KMS-11 (cell line): ENCODE results near the gene RHEBL1.

Experiments used
- H2AFZ ChIP-seq: fragments of 200-600 bp; sonication (generic); 2 replicates; pipeline ENCODE4 v1.6.1; 2016; ENCODE audit warnings: antibody characterized with exemption, mixed run types, low read depth
- H3K27ac ChIP-seq: fragments of 200-600 bp; sonication (generic); 2 replicates; pipeline ENCODE4 v1.6.1; 2016; ENCODE audit warnings: mild to moderate bottlenecking, mixed run types
- H3K27me3 ChIP-seq: fragments of 200-600 bp; sonication (generic); 2 replicates; pipeline ENCODE4 v1.6.1; 2017; ENCODE audit warnings: mild to moderate bottlenecking, low read depth, mixed run types, moderate library complexity; ENCODE audit not compliant: insufficient read depth
- H3K36me3 ChIP-seq: fragments of 200-600 bp; sonication (generic); 2 replicates; pipeline ENCODE4 v1.6.1; 2017; ENCODE audit warnings: mild to moderate bottlenecking, mixed run types; ENCODE audit not compliant: insufficient read depth
- H3K4me1 ChIP-seq: fragments of 200-600 bp; sonication (generic); 2 replicates; pipeline ENCODE4 v1.6.1; 2016; ENCODE audit warnings: mild to moderate bottlenecking, low read depth, mixed run types; ENCODE audit not compliant: poor library complexity, severe bottlenecking
- H3K4me2 ChIP-seq: fragments of 200-600 bp; sonication (generic); 2 replicates; pipeline ENCODE4 v1.7.0; 2016; ENCODE audit warnings: mild to moderate bottlenecking, mixed run types
- H3K4me3 ChIP-seq: fragments of 200-600 bp; sonication (generic); IDR thresholded peaks from 2 replicates; pipeline ENCODE4 v1.6.1; 2017; ENCODE audit warnings: low read depth, low read length, mixed read lengths; ENCODE audit not compliant: insufficient read depth
- H3K79me2 ChIP-seq: fragments of 200-600 bp; sonication (generic); 2 replicates; pipeline ENCODE4 v1.6.1; 2016; ENCODE audit warnings: low read depth, mixed run types; ENCODE audit not compliant: insufficient read depth
- H3K9ac ChIP-seq: fragments of 200-600 bp; sonication (generic); 2 replicates; pipeline ENCODE4 v1.6.1; 2016; ENCODE audit warnings: mild to moderate bottlenecking, mixed run types
- H4K20me1 ChIP-seq: fragments of 200-600 bp; sonication (generic); 2 replicates; pipeline ENCODE4 v1.6.1; 2016; ENCODE audit warnings: mild to moderate bottlenecking, mixed run types; ENCODE audit not compliant: insufficient read depth
- CTCF ChIP-seq: fragments of 200-600 bp; sonication (generic); conservative IDR thresholded peaks from 2 replicates; pipeline ENCODE4 v1.6.1; 2017; ENCODE audit warnings: low read depth, mild to moderate bottlenecking, antibody characterized with exemption, low read length, moderate library complexity, mixed read lengths

Gene RHEBL1

DNA sequence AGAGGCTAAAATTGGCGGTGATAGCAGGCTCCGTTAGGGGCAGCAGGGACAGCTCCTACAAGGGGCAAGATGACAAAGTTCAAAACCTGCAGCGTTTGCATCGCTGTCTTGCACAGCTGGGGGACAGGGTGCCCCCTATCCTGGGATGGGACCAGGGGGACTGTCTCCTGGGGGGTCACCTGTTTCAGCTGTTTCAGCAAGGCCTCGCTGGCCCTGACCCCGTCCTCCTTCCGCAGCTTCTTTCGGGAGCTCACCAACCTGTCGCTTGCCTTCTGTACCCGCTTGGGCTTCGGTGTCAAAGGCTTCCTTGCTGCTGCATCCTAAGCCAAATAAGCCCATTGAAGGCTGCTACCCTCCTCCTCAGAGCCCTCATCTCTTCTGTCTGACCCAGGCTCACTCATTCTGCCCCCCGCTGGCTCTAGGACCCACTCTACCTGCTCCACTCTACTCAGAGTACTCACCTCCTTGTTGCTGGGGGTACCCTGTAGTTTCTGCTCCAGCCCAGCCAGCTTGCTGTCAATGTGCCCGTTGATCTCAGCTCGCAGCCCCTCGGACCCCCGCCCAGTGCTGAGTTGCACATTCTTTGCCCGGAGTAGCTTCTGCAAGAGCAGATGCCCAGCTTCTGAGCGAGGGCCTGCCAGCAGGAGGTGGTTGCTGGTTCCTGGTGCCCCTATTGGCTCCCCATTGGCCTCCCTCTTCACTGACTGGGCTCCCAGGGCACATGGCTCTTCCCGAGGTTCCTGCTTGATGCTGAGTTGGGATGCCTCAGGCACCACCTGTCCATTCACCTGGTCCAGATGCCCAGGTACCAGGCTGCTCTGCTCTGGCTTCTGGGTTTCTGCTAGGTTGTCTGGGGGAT is 38.8 kb downstream of the RHEBL1 start:
- Histone ChIP-seq H3K4me1 (no peaks in the 10 kb centered on the region), H3K36me3 (peaks cover 13% of the 10 kb centered on the region; the same call in 1 of the 2 replicates), H3K79me2 (no peaks in the 10 kb centered on the region), H3K9ac (no peak overlapping the region), H3K4me2 (no peak overlapping the region), H3K27ac (no peak overlapping the region), H3K4me3 (no peak overlapping the region), H3K27me3 (no peaks in the 10 kb centered on the region), H4K20me1 (no peaks in the 10 kb centered on the region), H2AFZ (no peak overlapping the region)
- TF ChIP-seq CTCF = no peak

- no peak overlapping the region for H2AFZ ChIP-seq
- peaks cover 13% of the 10 kb centered on the region; the same call in 1 of the 2 replicates for H3K36me3 ChIP-seq
- H3K9ac ChIP-seq = no peak overlapping the region
- TF ChIP-seq CTCF = no peak
- no peak overlapping the region for H3K27ac ChIP-seq
- H3K4me3 ChIP-seq = no peak overlapping the region
- no peaks in the 10 kb centered on the region for H3K27me3 ChIP-seq
- H3K4me2 ChIP-seq = no peak overlapping the region
- H3K4me1 ChIP-seq = no peaks in the 10 kb centered on the region
- no peaks in the 10 kb centered on the region for H4K20me1 ChIP-seq
- H3K79me2 ChIP-seq = no peaks in the 10 kb centered on the region
Observed at GRCh38 chr12:49030119-49030518, 39.7 kb downstream of the RHEBL1 start.

GRCh38 chr12:49028666-49029275 is 41.0 kb downstream of the RHEBL1 start:
- no peak for TF ChIP-seq CTCF
- no peaks in the 10 kb centered on the region for H3K79me2 ChIP-seq
- H3K27ac ChIP-seq = no peak overlapping the region
- H3K9ac ChIP-seq = no peak overlapping the region
- no peaks in the 10 kb centered on the region for H4K20me1 ChIP-seq
- no peaks in the 10 kb centered on the region for H3K4me1 ChIP-seq
- H3K27me3 ChIP-seq = no peaks in the 10 kb centered on the region
- H3K4me2 ChIP-seq = no peak overlapping the region
- H3K36me3 ChIP-seq = peaks cover 13% of the 10 kb centered on the region; the same call in 1 of the 2 replicates
- H3K4me3 ChIP-seq = no peak overlapping the region
- H2AFZ ChIP-seq = no peak overlapping the region

GRCh38 chr12:49027846-49028555 is 41.8 kb downstream of the RHEBL1 start:
- Histone ChIP-seq H3K4me1 (no peaks in the 10 kb centered on the region), H3K79me2 (no peaks in the 10 kb centered on the region), H3K27me3 (no peaks in the 10 kb centered on the region), H3K36me3 (peaks cover 7% of the 10 kb centered on the region; the same call in 1 of the 2 replicates), H3K27ac (no peak overlapping the region), H2AFZ (no peak overlapping the region), H3K4me2 (no peak overlapping the region), H3K9ac (no peak overlapping the region), H4K20me1 (no peaks in the 10 kb centered on the region), H3K4me3 (no peak overlapping the region)
- TF ChIP-seq CTCF = no peak
